Spleen (tissue), 7 donors: Measurements from ENCODE around the gene MAN1C1.

Experiments used
- CTCF ChIP-seq, 11 experiments: fragments of 200-600 bp in 7 of 11; fragments of 450-650 bp in 4 of 11; sonication (generic) in 4 of 11; IDR thresholded peaks in 8 of 11; conservative IDR thresholded peaks in 3 of 11; 1 replicate in 7 of 11; 2 replicates in 4 of 11; pipeline versions ENCODE4 v1.4.0 to v1.8.0; 2016 to 2021; ENCODE audit warnings: antibody characterized with exemption in 11 of 11, inconsistent platforms in 4 of 11, mild to moderate bottlenecking in 1 of 11
- POLR2A ChIP-seq, 3 donors: fragments of 450-650 bp; IDR thresholded peaks; one replicate each; pipeline ENCODE4 v1.5.1; 2017; ENCODE audit warnings: antibody characterized with exemption in 3 of 3, mild to moderate bottlenecking in 1 of 3
- donor health status: DM: no; HTN: no; CAD: no; lungs with moderate emphysema.
- donor health status: DM: no; HTN: no; CAD: no.
- donor health status: DM: no; HTN: no; CAD: no.

DNA sequence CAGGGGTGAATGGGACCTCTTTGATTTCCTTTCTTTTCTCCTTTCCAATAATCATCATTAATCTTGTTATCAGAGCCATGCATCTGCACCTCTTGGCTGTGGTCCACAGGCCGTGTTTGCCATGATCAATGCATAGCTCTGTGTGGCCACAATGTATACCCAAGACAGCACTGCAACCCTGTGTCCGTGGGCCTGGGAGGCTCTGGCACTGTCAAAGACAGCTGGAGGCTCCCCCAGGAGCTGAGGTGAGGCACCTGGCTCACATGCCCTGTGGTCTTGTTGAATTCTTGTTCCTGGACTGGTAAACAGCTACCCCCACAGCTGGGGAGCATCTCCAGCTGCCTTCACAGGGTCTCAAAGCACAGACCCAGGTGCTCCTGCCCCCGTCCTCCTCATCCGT, 116.2 kb downstream of the MAN1C1 start:
- TF ChIP-seq POLR2A (IDR thresholded peaks at IDR 0.05) (no peak), CTCF (IDR thresholded peaks at IDR 0.05 in 8 of 11, conservative IDR thresholded peaks at IDR 0.05 in 3 of 11) (no peak)
